Frontal cortex (tissue), 4 donors: ENCODE measurements around the gene TLR5. TPM values are rescaled to one million over a fixed set of nuclear protein-coding genes. Genes with fewer than 3 reads are reported as not detected.

ENCODE experiments used
- DNase-seq, 2 donors: peaks; one replicate each; pipeline ENCODE4 v3.0.0; 2012; ENCODE audit warnings: low spot score in 2 of 2
- FAIRE-seq: peaks from 2 replicates; lab custom pipeline; 2012; peaks lifted over from hg19 to GRCh38; lab: Jason Lieb, UNC
- total RNA-seq: library from RNA; depleted of rRNA; stranded (reverse); fragments of >200 nt; gene quantifications from one replicate; pipeline ENCODE4 v1.2.3, GENCODE V29; 2014
- donor health status: control.
- donor health status: control.
- donor health status: control.

TLR5 gene
- total RNA-seq, 1 donor from 2014 or later, result 1.2 TPM

DNA sequence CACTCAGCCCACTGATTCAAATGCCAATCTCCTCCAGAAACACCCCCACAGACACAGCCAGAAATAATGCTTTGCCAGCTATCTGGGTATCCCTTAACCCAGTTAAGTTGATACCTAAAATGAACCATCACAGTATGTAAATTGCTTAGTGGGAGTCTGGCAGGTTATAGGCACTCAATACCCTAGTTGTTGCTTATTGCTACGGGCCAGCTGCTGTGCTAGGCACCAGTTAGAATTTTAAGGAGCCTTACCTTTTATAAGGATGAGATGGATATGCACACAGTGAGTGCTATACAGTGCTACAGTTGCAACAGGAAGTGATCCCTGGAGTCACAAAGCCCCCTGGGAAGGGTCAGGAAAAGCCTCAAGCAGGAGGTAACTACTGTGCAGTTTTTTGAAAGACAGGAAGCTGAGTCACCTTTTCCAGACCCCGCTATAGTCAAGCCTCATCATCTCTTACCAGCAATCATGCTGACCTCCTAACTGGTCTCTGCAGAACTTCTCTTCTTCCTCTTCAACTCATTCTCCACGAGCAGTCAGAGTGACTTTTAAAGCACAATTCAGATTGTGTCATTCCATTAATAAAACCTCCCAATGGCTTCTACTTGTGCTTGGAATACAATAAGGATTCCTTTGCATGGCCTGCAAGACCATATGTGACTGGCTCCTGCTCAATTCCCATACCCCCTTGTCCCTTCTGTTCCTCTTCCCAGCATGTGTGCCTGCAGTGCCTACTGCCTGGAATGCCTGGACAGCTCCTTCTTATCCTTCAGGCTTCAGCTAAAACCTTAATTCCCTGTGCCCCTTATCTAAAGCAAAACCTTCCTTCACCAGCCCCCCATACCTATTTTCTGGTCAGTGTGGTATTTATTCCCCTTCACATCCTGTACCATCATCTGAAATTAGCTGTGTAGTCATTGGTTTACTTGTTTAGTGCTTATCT, 10.4 kb upstream of the TLR5 start:
- FAIRE-seq (no peak), DNase-seq (no peak)

DNA sequence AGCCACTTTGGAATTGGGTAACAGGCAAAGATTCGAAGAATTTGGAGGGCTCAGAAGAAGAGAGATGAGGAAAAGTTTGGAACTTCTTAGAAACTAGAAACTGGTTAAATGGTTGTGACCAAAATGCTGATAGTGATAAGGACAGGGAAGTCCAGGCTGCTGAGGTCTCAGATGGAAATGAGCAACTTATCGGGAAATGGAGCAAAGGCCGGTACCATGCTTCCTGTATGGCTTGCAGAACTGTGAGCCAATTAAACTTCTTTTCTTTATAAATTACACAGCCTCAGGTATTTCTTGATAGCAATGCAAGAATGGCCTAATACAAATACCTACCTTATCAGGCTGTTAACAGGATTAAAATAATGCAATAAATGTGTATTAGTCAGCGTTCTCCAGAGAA, 9.4 kb upstream of the TLR5 start:
- no peak for FAIRE-seq
- no peak for DNase-seq

DNA sequence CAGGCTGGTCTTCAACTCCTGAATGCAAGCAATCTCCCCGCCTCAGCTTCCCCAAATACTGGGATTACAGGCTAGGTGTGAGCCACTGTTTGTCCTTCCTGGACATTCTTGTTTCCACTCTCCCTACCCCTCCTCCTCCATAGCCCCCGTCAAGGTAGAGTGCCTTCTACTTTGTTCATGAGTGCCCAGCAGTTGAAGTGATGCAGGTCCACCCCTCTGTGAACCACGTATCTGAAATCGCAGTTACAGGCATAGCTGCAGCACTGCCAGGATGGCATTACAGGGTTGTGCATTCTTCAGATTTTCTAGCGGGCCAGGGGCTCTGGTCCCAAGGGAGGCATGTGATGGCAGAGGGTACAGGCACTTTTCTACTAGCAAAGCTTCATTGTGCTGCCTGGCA, 7.4 kb upstream of the TLR5 start:
- DNase-seq, result no peak
- FAIRE-seq, result no peak

DNA sequence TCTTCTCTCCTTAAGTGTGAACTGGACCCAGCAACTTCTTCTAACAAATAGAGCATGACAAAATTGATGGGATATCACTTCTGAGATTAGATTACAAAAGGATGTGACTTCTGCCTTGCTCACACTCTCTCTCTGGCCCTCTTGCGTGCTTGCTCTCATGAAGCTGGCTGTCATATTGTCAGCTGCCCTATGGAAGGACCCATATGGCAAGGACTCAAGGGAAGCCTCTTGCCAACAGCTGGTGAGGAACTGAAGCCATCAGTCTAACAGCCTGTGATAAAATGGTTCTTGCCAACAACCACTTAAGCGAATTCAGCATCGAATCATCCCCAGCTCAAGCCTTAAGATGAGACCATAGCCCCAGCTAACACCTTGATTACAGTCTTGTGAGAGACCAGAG, 4.8 kb upstream of the TLR5 start:
- DNase-seq (no peak), FAIRE-seq (no peak)

DNA sequence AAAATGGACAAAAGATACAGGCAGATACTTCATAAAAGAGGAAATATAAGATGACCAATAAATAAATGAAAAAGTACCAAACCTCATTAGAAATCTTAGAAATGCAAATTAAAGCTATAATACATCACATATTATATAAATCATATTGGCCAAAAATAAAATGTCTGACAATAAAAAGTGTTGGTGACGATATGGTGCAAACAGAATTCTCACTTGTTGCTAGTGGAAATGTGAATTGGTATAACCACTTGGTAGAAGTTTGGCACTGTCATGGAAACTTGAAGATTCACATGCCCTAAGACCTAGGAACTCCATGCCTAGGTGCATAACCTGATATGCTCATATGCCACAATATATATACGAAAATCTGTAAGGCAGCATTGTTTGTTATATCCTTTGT, 4.4 kb upstream of the TLR5 start:
- FAIRE-seq (no peak), DNase-seq (no peak)

DNA sequence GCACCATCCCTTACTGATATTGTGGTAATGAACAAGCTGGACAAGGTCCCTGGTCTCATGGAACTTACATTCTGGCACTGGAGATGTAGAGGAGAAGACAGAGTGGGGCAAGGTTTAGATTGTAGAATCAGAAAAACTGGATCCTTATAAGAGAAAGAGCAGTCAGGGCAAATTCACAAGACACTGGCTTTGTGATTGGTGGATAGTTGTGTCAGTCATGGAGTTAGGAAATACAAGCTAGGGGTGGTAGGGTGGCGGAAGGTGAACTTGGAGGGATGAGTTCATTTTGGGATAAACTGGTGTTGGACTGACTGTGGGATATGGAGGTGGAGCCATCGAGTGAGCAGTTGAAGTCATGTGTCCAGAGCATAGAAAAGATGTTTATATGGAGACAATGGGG, 3.7 kb upstream of the TLR5 start:
- DNase-seq (no peak), FAIRE-seq (no peak)

DNA sequence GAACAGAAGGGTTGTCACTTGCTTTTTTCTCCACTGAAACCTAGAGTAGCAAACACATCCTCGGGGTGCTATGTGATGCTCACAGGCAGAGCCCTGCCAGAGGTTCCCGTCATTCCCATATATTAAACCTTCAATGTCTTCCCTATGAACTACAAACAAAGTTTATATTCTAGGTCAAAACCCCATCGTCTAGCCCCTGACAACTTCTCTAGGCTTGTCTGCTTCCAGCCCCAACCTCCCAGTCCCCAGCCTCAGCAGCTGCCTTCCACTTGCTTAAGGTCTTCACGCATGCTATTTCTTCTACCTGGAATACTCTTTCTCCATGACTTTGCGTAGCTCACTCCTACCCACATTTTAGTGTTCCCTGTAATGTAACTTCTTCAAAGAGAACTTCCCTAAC, 1.9 kb upstream of the TLR5 start:
- DNase-seq, result no peak
- no peak for FAIRE-seq

DNA sequence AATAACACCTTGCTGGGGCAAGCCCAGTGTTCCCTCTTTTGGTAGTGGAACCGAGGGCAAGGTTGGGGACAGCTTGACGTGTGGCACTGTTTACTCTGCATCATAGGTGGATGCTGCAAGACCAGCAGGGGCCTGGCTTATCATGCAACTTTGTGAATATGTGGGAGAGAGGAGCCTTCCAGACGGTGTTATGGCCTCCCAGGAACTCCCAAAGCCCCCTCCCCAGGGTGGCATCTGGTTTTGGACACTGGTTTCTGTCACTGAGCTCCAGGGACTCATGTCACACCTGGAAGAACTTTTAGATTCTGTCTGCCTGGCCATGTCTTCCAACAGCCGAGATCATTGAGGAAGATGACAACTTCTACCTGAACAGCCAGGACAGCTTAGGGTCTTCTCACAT, 1.4 kb upstream of the TLR5 start:
- no peak for FAIRE-seq
- DNase-seq, result no peak

DNA sequence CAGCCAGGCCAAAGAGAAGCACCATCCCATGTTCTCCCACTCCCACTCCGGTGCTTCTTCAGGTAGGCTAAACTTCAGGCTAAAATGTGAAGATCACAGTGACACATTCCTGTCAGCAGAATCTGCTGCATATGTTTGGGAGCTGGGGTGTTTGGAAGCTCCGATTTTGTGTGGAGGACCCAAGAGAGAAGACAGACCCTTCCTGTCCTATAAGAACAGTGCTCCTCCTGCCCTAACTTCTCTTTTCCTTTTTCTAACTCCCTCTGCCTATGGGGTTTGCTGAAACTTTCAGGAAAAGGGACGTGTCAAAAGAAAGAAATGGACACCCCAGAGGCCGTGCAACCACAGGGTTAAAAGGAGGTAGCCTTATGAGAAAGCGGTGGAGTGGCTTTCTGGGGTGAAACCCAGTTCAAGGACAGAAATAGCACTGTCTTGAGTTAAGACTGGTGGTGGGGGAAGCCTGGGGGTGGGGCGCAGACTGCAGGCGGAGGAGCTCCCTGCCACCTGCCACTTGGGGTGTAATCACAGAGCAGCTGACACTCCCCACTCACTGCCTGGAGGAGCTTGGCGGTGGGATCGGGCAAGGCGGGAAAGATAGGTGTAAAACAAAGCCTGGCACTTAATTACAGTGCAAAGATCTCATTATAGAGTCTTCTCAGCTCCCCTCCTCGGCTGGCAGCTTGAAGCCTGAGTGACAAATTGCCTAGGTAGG, 645 bp upstream of the TLR5 start:
- FAIRE-seq, result no peak
- DNase-seq, result no peak

DNA sequence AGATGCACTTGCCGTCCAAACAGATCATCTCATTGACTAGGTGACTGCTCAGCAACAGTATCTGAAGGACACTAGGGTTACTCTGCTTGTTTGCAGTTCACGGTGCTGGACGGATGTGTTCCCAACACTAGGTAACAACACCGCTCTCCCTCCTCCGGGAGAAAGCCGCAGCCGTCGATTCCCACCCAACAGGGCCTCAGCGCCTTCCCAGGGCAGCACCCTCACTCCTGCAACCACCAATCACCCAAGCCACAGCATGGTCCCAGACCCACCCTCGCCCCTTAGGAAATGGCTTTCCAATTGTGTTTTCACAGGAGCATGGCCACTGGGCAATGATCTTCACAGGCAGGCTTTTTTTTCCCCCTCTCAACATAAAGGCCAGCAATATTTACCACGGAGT, 779 bp downstream of the TLR5 start:
- DNase-seq (no peak), FAIRE-seq (no peak)

DNA sequence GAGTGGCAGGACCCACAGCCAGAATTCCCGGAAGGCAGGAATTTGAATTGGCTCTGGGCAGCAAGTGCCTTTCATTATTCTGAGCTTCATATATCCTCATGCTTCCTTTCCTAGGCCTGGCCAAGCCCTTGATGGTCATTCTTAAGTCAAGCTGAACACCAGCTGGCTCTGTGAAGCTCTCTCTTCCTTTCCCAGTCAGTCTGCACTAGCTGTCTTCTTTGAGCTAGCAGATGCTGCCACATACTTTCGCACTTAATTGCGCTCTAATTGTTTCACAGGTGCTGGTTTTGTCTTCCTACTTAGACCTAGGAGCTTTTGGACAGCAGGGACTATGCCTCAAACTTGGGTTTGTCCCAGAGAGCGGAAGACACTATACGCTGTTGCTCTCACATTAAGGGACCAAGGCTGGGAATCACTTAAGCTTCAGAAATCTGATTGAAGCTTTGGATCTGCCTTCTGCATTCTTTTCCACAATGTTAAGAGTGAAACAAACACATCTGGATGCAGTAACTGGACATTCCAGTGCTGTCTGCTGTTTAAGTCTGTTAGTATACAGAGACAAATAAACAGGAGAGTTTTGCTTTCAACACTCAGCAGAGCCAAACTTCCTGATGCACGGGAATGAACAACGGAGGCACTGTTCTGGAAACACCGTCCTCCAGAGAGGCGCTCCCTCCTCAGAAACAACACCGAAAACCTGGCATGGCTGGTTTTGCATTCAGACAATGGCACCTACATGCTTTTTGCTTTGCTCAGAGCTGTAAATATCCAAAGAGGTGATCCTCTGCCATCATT, 2.2 kb downstream of the TLR5 start:
- FAIRE-seq, result no peak
- DNase-seq, result no peak

DNA sequence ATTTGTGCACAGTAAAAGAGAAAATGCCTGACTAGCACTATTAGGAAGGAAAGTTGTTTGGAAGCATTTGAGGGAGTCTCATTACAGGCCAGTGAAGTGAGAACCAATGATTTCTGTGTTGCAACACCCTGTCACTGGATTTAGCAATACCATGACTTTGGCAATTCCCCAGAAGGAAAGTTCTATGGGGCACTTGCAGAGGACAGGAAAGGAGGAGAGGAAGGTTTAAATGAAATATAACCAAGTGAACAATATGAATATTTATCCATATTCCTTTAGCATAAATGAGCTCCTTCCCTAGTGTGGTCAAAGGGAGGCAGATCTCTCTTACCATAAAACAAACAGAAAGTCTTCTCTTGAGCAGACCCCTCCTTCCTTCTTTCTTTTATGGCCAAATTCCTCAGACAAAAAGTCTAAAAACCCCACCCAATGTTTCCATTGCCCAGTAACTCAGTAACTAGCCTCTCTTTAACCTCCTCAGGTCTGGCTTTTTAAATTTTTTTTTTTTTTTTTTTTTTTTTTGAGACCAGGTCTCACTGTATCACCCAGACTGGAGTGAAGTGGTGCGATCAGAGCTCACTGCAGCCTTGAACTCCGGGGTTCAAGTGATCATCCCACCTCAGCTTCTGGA, 5.5 kb downstream of the TLR5 start:
- no peak for FAIRE-seq
- no peak for DNase-seq

DNA sequence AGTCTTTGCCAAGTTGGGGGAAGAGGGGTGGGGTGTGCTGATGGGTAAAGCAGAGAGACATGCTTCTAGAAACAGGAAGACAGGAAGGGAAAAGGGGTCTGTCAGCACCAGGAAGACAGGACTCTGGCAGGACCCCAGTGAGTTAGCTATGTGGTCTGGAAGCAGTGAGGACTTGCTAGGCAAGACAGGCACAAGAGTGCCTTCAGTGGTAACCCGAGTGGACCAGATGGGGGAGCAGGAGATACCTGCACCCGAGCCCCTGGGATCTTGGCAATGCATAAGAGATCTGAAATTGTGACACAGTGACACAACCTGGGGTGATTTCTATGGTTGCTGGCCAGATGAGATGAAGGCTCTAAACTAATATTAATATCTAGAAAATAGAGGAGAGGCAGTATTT, 7.0 kb downstream of the TLR5 start:
- FAIRE-seq, result no peak
- DNase-seq, result no peak

DNA sequence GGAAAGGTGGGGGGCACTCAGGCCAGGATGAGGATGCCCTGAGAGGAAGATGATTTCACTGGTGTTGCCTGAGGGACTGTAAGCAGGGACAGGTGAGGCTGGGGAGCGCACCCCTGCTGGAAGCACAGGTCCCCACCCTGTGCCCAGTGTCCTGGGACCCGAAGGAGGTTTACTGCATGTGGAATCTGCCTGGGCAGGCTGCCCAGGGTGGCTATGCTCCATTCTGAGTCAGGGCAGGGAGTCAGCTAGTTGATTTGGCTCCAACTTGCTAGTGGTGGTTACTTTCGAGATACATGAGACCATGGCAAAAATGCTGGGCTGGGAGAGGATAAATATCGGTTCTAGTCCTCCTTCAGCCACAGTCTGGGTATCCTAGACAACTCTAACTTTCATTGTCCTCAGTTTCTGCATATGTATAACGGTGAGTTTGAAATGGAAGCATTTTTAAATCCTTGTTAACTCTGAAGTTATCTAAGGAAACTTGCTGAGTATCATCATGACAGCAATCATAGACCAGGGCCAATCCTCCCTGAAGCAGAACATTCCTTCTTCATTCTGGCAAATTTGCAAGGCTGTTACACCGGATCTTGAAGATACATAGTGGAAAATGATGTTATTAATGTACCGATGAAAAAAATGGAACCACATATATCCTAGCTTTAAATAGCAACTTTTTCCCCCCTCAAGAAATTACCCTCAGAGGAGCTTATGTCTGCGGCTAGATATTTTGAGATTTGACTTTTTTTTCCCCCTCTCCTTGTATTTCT, 7.7 kb downstream of the TLR5 start:
- FAIRE-seq (no peak), DNase-seq (no peak)

DNA sequence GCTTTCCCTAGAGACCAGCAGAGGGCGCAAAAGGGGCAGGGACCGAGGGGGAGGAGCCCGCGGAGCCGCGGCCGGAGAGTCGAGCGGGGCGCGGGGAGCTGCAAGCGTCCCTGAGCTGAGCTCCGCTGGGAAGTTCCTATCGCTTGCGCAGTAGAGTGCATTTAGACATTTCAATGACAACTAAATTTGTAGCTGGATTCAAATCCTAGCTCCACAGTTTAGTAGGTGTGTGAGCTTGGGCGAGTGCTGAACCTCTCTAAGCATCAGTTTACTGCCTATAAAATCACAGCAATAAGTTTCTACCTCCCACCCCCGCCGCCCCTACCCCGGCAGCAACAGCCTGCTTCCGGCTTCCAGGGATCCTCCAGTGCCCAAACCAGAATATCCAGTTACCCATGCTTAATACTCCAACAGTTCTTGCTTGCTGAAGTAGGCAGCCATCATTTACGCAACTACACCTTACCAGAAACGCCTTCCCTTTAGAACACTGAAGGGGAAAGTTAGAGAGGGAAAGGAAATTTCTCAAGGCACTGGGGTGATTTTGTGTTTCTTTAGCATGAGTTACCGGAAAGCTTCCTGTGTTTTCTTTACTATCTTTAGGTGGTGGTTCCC, 9.1 kb downstream of the TLR5 start:
- FAIRE-seq (no peak), DNase-seq (peak; percentile 66 to 85)

DNA sequence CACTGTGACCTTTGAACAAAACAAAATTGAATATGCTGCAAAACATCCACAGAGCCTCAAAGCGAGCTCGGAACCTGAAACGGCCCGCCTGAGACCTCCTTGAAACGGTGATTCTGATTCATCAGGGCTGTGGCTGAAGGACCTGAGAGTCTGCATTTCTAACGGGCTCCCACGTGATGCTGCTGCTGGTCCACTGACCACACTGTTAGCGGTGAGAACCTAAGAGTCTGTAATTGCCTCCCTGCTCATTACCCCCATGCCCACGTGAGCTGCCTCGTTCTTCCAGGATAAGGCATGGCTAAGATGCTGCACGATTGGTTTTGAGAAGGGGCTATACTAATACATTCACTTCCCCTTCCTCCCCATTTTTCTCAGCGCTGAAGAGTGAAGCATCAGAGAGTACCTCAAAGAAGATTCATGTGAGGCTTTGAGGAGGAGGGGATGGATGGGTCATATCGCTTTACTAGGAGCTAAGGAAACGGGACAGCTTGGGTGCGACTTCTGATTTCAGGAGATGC, 9.7 kb downstream of the TLR5 start:
- DNase-seq (no peak), FAIRE-seq (no peak)

DNA sequence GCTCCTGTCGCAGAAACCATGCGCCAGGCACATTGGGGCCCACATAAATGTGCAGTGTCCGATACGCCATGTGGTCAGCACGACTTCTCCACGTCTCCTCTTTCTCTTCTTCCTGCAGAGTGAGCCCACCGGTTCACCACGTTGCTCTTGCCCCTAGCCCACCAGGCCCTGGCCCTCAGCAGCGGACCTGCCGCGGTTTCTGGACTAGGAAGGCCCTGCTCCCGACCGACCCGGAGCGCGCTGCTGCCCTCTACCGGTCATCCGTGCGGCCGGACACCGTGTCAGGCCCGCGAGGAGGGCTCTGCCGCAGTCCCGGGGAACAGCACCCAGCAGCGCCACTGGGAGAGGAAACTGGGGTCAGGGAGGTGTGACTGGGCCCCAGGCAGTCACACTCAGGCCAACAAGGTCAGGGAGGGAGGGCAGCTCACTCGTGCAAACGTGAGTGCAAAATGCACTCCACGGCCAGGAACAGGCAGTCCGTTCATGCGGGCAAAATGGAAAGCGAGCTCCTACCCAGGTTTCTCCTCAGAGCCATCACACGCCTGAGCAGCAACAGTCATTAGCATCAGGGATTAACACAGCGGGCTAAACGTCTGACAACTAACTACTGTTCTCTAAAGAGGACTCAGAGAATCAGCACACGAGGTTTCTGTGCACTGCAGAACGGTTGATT, 13.7 kb downstream of the TLR5 start:
- DNase-seq, result peak in 1 of 2 donors; percentile 72
- FAIRE-seq, result no peak

DNA sequence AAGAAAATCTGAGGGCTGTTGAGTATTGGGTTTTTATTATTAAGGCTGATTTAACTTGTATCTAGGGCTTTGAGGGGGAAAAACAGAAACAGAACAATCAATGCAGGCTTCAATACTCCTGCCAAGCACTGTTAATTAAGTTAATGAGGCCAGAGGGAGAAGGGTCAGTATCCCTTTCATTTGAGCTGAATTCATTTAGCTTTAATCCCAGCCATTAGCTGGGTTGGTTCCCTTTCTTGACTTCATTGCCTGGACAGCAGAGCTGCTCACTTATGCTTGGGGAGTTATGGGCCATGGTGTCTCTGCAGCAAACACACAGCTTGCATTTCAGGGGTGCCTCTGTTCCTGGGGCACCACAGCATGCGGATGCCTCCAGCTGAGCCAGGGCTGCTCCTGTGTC, 16.3 kb downstream of the TLR5 start:
- FAIRE-seq (no peak), DNase-seq (no peak)
